HAP-1 (cell line): ENCODE results near the gene SLX9.
"Not testable (repeated sequence)": the region's sequence is repeated elsewhere in the genome, so short reads cannot be mapped to it uniquely, and the experiment has no call there.

Experiments used
- DNase-seq, 2 experiments: peaks; one replicate each; pipeline ENCODE4 v3.0.0-alpha.2; 2016 to 2020; ENCODE audit warnings: low spot score in 2 of 2
- H3K27me3 ChIP-seq: fragments of 250-450 bp; sonication (Bioruptor Pico); 2 replicates; pipeline ENCODE4 v1.5.1; 2020; ENCODE audit warnings: low read depth, mild to moderate bottlenecking, moderate library complexity
- H3K36me3 ChIP-seq: fragments of 250-450 bp; sonication (Bioruptor Pico); replicated peaks from 2 replicates; pipeline ENCODE4 v1.5.1; 2020; ENCODE audit warnings: mild to moderate bottlenecking
- H3K4me1 ChIP-seq: fragments of 250-450 bp; sonication (Bioruptor Pico); 2 replicates; pipeline ENCODE4 v1.5.1; 2020; ENCODE audit warnings: mild to moderate bottlenecking
- H3K4me3 ChIP-seq: fragments of 250-450 bp; sonication (Bioruptor Pico); 2 replicates; pipeline ENCODE4 v1.5.1; 2020; ENCODE audit warnings: mild to moderate bottlenecking, moderate library complexity
- H3K9me3 ChIP-seq: fragments of 250-450 bp; sonication (Bioruptor Pico); 2 replicates; pipeline ENCODE4 v1.5.1; 2020; ENCODE audit warnings: mild to moderate bottlenecking, moderate library complexity
- in situ Hi-C: fragments of 300-500 bp; cut with MboI; formaldehyde crosslinking; loops from 3 replicates; pipeline ENCODE4 v1.14.3; 2020; ENCODE audit warnings: low sequenced_read_pairs, inconsistent platforms, mixed read lengths

The SLX9 gene

DNA sequence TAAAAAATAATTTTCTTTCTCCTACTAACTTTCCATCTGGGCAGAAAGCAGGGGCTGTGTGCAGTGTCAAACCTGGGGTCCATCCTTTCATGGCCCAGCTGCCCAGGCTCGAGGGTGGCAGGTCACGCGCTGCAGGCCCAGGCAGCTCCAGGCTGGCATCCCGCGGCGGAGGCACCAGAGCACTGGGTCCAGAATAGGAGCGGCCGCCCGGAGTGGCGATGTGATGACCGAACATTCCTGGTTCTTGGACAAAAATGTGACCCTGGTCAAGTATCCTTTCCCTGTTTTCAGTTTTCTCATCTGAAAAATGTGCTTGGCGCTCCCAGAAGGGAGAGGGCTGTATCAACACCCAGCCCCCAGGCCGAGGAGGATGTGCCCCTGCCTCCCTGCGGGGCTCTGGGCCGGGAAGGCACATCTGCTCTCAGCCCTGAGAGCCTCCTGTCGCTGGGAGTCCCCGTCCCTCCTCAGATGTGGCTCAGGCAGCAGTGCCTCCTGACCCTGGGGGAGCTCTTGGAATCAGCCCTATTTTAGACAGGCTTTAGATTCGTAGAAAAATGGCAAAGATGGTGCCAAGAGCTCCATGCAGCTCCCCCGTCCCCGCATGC, 29.3 kb downstream of the SLX9 start:
- Histone ChIP-seq H3K4me3 (no peak overlapping the region), H3K36me3 (peaks cover 32% of the 10 kb centered on the region), H3K27me3 (no peaks in the 10 kb centered on the region), H3K9me3 (no peaks in the 10 kb centered on the region), H3K4me1 (no peaks in the 10 kb centered on the region)
- in situ Hi-C loops, result no loop called here
- no peak for DNase-seq

DNA sequence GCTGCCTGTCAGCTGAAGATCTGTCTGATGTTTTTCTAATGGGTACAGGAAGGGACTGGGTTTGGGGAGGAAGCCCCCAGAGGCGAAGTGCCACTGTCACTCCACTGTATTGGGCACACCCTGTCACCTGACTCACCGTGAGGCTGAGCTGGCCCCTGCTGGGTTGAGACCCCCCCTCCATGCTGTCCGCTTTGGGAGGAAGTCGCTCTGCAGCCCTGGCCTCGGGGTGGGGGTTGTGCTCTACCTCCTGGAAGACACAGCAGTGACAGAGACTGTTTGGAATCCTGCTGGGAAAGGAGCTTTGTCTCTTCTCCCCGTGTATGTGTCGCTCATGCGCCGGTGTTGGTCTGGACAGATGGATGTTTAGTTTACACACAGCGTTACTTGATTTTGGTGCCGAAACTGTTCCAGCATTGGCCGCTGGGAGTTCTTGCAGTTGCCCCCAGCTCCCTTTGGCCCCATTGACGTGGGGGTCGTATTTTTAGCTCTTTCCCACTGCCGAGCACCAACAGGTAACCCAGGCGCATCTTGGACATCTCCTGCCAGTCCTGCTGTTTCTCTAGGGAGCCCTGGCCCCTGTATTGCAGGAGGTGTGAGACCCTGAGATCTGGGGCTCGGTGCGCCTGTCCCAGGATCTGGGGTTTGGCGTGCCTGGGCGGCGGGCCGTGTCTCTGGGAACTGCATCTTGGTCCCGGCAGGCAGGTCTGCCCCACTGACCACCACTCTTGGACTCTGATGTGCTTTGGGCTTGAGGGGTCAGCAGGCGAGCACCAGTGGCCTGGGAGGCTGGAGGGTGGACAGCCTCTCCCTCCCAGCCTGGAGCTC, 30.3 kb downstream of the SLX9 start:
- Histone ChIP-seq H3K9me3 (no peaks in the 10 kb centered on the region), H3K36me3 (peaks cover 34% of the 10 kb centered on the region), H3K4me1 (no peaks in the 10 kb centered on the region), H3K4me3 (no peak overlapping the region), H3K27me3 (no peaks in the 10 kb centered on the region)
- in situ Hi-C loops, result no loop called here
- no peak for DNase-seq

DNA sequence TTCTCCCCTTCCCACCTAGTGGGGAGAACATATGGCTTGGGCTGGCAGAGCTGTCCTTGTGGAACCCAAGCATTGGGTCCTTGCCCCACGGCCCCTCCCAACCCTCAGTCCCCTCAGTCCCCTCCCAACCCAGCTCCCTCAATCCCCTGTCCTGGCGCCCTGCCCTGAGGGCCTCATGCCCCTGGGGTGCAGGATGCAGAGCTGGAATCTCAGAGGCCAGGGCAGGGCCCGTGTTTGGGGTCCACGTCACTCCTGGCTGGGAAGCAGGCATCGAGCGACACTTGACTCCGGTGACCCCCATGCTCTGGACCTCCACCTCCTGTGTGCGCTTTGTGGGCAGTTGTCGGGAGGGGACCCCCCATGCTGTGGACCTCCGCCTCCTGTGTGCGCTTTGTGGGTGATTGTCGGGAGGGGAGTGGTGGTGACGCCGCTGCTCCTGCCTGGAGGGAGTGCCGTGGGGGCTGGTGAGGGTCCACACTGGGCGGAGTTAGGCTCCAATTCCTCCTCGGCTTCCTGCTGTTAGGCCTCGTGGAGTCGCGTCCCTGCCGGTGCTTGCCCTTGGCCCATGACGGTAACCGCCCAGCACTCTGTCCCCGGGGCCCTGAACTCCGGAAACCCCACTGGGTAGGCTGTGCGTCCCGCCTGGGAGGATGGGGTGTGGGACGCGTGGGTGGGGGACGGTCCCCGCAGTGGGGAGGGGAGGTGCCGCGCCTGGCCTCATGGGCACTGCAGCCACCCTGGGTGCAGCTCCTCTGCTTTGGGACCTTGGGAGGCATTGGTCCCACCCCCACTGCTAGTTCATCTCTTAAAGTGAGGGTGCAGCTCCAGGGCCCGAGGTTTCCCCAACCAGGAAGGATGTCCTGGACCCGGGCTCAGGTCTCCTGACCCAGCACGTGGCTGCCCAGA, 31.2 kb downstream of the SLX9 start:
- in situ Hi-C loops, result no loop called here
- H3K27me3 ChIP-seq, result no peaks in the 10 kb centered on the region
- DNase-seq, result no peak
- H3K9me3 ChIP-seq, result no peaks in the 10 kb centered on the region
- no peaks in the 10 kb centered on the region for H3K4me1 ChIP-seq
- peaks cover 37% of the 10 kb centered on the region for H3K36me3 ChIP-seq
- H3K4me3 ChIP-seq, result no peak overlapping the region

DNA sequence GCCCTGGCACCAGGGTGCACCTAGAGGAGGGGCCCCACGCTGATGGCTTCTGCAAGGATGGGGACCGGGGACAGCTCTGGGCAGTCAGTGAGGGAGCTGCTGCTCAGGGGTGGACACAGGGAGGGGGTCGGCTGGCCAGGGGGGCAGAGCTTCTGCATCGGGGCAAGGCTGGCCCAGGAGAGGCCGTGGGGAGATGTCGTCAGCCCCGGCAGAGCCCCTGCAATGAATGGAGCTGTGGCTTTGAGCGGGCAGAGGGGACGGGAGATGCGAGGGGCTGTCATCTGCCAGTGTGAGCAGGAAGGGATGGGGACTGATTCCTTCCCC, 31.8 kb downstream of the SLX9 start:
- Histone ChIP-seq H3K27me3 (no peaks in the 10 kb centered on the region), H3K9me3 (no peaks in the 10 kb centered on the region), H3K4me1 (no peaks in the 10 kb centered on the region), H3K4me3 (no peak overlapping the region), H3K36me3 (peaks cover 42% of the 10 kb centered on the region)
- DNase-seq, result no peak
- in situ Hi-C loops, result no loop called here

DNA sequence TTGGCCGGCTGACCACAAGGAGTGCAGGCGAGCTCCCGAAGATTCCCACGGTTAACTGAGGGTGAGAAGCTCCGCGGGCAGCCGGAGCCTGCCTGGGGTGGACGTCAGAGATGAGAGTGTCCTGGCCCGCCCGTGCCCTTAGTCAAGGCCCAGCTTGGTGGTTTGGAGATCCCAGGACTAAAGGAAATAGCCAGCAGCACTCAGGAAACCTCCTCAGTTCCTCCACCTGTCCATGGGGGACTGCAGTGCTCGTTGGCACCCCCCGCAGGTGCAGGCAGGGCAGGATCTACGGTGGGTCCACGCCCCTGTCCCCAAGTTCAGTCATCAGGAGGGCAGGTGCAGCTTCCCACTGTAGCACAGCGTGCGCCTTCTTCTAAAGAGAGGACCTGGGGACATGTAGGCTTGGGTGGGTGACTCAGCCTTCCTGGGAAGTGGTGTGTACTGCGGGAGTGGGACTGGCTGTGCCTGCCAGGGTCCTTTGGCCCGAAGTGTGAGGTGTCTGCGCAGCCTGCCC, 32.5 kb downstream of the SLX9 start:
- in situ Hi-C loops, result no loop called here
- no peak for DNase-seq
- peaks cover 41% of the 10 kb centered on the region for H3K36me3 ChIP-seq

DNA sequence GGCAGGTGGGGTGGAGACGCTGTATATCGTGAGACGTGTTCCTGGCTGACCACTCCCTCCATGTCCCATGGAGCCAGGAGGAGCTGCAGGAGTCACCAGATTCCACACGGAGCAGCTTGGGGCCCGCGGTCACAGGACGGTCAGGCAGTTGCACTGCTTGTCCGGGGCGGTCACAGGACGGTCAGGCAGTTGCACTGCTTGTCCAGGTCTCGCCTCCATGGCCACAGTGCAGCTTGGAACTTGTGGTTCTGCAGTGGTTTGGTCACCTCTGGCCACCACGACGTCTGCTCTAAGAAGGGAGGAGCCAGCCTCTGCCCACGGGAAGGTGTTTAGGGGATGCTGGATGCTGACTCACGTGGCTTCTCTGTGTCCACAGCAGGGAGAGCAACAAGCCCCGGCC, 33.0 kb downstream of the SLX9 start:
- no peaks in the 10 kb centered on the region for H3K9me3 ChIP-seq
- in situ Hi-C loops, result no loop called here
- DNase-seq, result no peak
- H3K36me3 ChIP-seq, result peaks cover 37% of the 10 kb centered on the region
- no peak overlapping the region for H3K4me3 ChIP-seq
- H3K4me1 ChIP-seq, result no peaks in the 10 kb centered on the region
- no peaks in the 10 kb centered on the region for H3K27me3 ChIP-seq

More for the DNA sequence above, 32.5 kb downstream of the SLX9 start:
- H3K4me1 ChIP-seq, result no peaks in the 10 kb centered on the region
- H3K27me3 ChIP-seq, result no peaks in the 10 kb centered on the region
- no peaks in the 10 kb centered on the region for H3K9me3 ChIP-seq
- H3K4me3 ChIP-seq, result no peak overlapping the region

DNA sequence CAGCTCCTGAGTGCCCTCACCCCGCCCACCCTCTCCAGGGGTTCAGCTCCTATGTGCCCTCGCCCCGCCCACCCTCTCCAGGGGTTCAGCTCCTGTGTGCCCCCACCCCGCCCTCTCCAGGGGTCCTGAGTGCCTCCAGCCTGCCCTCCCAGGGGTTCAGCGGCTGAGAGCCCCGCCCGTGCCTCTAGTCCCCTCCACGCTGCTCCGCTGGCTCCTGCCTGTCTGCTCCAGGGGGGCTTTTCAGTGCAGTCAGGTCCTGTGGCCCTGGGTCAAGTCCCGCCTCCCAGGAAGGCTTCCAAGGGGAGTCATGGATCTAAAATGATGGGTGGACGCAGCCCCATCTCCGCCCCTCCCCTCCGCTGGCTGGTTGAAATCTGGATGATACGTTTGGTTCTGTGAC, 33.8 kb downstream of the SLX9 start:
- H3K9me3 ChIP-seq, result no peaks in the 10 kb centered on the region

DNA sequence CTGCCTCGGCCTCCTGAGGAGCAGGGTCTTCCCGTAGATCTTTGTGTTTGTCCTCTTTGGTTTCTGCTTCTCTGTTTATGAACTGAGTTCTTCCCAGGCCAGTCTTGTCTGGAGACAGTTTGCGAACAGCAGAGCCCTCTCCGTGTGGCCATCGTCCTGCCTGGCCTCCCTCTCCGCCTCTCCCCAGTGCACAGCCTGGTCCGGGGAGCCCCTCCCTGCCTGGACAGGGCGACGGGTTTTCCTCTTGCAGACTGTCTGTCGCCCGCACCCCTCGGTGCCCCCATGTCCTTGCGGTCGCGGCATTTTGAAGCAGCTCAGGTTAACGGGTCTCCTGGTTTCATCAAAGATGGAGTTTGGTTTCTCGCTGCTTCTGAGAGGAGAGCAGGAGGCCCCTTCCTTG, 34.8 kb downstream of the SLX9 start:
- no peaks in the 10 kb centered on the region for H3K4me1 ChIP-seq
- no peaks in the 10 kb centered on the region for H3K9me3 ChIP-seq
- peaks cover 28% of the 10 kb centered on the region for H3K36me3 ChIP-seq
- DNase-seq, result no peak
- H3K4me3 ChIP-seq, result no peak overlapping the region
- H3K27me3 ChIP-seq, result no peaks in the 10 kb centered on the region
- in situ Hi-C loops, result no loop called here

More for the DNA sequence above, 33.8 kb downstream of the SLX9 start:
- H3K27me3 ChIP-seq, result no peaks in the 10 kb centered on the region
- no peaks in the 10 kb centered on the region for H3K4me1 ChIP-seq
- H3K4me3 ChIP-seq, result no peak overlapping the region
- DNase-seq, result no peak
- H3K36me3 ChIP-seq, result peaks cover 32% of the 10 kb centered on the region
- in situ Hi-C loops, result no loop called here

DNA sequence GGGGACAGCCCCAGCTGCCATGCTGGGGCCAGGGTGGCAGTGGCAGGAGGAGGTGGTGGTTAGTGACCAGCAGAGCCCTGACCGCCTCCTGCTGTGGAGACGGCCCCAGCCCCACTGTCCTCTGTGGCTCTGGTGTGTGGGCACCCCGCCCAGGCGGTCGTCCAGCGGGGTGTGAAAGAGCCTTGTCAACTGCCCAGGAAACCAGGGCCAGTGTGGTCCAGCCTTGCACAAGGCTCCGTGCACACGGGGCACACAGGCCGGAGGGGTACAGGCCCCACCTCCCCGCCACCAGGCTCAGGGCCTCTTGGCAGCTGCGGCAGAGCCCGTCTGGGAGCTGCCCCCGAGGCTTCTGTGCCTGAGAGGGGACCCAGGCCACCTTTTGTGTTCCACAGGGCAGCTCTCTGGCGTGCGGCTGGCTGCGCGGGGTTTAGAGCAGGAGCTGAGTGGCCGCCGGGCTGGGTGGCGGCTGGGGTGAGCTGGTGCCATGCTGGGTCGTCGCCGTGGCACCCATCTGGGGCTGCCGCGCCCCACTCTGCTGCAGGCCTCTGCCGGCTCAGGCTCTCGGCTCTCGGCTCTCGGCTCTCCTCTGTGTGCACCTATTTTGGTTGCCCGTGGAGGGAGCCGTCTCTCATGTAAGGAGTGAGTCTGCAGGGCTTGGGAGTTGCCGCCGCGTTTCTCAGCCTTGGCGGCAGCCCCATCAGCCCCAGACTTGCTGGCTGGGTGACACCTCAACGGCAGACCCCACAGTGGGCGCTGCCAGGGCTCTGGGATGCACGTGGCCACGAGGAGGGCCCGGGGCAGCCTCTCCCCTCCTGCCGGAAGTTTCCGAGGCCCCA, 36.1 kb downstream of the SLX9 start:
- no peaks in the 10 kb centered on the region for H3K27me3 ChIP-seq
- H3K4me3 ChIP-seq, result no peak overlapping the region
- DNase-seq, result no peak
- no peaks in the 10 kb centered on the region for H3K4me1 ChIP-seq
- H3K36me3 ChIP-seq, result peaks cover 22% of the 10 kb centered on the region
- in situ Hi-C loops, result no loop called here
- H3K9me3 ChIP-seq, result no peaks in the 10 kb centered on the region

DNA sequence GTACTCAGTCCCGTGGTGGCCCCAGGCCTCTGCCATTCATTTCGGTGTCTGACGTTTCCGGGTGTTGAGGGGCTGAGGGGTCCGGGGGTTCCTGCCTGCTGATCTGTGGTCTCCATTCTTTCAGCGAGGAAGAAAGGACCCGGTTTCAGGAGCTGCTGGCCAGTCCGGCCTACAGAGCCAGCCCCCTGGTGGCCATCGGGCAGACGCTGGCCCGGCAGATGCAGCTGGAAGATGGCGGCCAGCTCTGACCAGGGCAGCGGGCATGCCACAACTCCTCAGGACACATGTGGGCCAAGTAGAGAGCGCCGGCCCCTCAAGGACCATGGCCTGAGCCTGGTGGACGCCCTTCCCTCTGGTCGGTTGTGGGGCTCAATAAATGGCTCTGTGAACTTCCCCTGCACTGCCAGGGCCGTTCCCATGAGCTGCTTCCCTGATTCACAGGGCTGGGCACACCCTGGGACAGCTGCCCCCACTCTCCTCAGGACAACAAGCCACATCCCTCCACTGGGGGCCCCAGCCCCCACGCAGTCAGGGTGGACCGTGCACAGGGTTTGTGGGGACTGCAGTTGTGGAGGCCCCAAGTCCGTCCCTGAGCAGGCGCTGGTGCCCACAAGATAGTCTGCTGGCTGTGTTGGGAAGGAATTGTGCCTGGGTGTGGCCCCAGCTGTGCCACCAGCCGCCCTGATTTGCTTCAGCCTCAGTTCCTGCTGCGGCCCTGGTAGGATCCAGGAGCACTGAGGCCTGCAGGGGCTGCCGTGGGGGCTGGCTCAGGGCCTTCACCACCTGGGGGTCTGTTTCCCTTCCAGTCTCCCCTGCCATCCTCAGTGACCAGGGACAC, 36.9 kb downstream of the SLX9 start:
- H3K27me3 ChIP-seq, in situ Hi-C loops, H3K4me1 ChIP-seq, H3K9me3 ChIP-seq, H3K4me3 ChIP-seq, DNase-seq: not testable (repeated sequence)
- peaks cover 22% of the 10 kb centered on the region for H3K36me3 ChIP-seq

DNA sequence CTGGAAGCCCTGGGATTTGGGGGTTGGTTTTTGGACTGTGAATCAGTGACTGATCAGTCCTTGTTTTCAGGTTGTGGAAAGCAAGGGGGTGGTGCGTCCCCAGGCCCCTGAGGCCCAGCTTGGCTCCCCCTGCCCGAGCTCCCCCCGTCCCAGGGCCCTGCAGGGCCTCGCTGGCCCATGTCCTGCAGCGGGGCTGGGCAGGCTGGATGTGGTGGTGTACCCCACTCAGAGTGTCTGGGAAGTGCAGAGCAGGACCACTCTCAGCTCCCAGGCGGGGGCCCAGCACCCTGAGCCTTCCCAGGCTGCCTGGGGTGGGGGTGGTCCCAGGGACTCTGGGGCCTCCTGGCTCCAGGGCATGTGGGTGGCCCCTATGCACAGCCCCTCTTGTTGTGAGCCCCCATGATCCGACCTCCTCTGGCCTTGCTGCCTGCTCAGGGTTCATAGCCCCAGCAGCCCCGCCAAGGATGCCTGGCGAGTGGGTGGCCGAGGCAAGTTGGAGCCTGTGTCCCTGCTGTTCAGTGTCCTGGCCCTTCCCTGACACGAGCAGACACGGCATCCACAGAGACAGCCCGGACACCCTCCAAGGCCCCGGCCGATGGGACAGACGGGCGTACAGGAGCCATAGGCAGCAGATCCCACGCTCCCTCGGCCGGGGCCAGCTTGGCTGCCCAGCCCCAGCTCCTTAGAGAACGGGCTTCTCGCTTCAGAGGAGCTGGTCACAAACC, 37.9 kb downstream of the SLX9 start:
- Histone ChIP-seq H3K4me1 (no peaks in the 10 kb centered on the region), H3K27me3 (no peaks in the 10 kb centered on the region), H3K36me3 (peaks cover 22% of the 10 kb centered on the region), H3K9me3 (no peaks in the 10 kb centered on the region), H3K4me3 (no peak overlapping the region)
- in situ Hi-C loops, result no loop called here
- DNase-seq, result no peak
